Immature natural killer cell (primary cell): Measurements from ENCODE around the gene LGALS7. TPM values are rescaled to one million over a fixed set of nuclear protein-coding genes. Genes with fewer than 3 reads are reported as not detected.

Source experiments
- DNase-seq, 3 donors: peaks; one replicate each; pipeline ENCODE4 v3.0.0; 2022; ENCODE audit warnings: mixed read lengths in 1 of 3
- H3K27ac Mint-ChIP-seq, 6 donors: one replicate each; pipeline ENCODE4 v1.8.0; 2020; ENCODE audit warnings: mixed read lengths in 6 of 6, mild to moderate bottlenecking in 5 of 6, inconsistent platforms in 4 of 6, moderate library complexity in 3 of 6
- H3K27me3 Mint-ChIP-seq, 3 donors: one replicate each; pipeline ENCODE4 v1.8.0; 2020 to 2021; ENCODE audit warnings: low read depth in 3 of 3, mild to moderate bottlenecking in 3 of 3, mixed read lengths in 3 of 3, moderate library complexity in 3 of 3, inconsistent platforms in 1 of 3
- H3K36me3 Mint-ChIP-seq, 3 donors: one replicate each; pipeline ENCODE4 v1.8.0; 2020; ENCODE audit warnings: mixed read lengths in 3 of 3, inconsistent platforms in 2 of 3, mild to moderate bottlenecking in 2 of 3
- H3K4me1 Mint-ChIP-seq, 2 donors: one replicate each; pipeline ENCODE4 v1.8.0; 2020; ENCODE audit warnings: inconsistent platforms in 2 of 2, mild to moderate bottlenecking in 2 of 2, mixed read lengths in 2 of 2, moderate library complexity in 1 of 2
- H3K4me3 Mint-ChIP-seq, 5 donors: one replicate each; pipeline ENCODE4 v1.8.0; 2020; ENCODE audit warnings: mild to moderate bottlenecking in 5 of 5, mixed read lengths in 5 of 5, inconsistent platforms in 3 of 5, moderate library complexity in 3 of 5
- H3K9me3 Mint-ChIP-seq, 6 donors: one replicate each; pipeline ENCODE4 v1.8.0; 2020; ENCODE audit warnings: mild to moderate bottlenecking in 6 of 6, mixed read lengths in 6 of 6, inconsistent platforms in 4 of 6, moderate library complexity in 3 of 6
- polyA plus RNA-seq, 3 donors: library from polyadenylated mRNA; unstranded; fragments of 300-500 nt; fragmentation: Illumina TruSeq; gene quantifications; one replicate each; pipeline ENCODE4 v1.2.3, GENCODE V29; 2021

Gene LGALS7
- polyA plus RNA-seq, 3 donors from 2014 or later = not detected

DNA sequence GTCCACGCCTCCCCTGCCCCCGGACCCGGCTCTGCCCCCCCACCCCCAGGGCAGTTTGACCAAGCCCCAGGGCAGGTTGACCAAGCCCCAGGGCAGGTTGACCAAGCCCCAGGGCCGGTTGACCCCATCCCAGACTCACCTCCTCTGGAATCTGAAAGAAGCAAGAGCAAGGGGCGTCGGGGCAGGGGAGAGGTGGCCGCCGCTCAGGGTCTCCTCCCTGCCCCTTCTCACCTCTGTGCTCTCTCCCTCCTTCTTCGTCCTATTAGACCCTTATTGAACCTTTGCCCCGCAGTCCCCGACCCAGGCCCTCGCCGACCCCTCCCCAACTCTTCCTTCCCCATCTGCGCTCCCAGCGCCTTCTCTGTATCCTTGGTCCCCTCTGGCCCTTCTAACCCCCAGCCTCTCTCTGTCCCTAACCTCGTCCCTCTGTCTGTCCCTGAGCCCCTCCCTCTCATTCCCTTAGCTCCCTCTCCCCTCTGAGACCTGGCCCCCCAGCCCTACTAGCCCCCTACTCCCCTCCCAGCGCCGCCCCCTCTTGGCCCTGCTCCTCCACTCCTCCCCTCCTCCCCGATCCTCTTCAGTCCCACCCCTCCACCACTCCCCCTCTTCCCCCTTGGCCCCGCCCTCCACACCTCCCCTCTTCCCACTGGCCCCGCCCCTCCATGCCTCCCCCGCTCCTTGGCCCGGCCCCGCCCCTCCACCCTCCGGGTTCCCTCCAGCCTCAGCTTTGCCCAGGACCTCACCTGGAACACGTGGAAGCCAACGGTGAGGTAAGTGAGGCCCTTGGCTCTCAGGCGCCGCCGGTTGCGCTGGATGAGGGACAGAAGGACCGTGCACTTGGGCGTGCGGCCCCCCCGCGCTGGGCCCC is 36.7 kb downstream of the LGALS7 start:
- Mint-ChIP-seq H3K4me1 (peaks cover 61 to 66% of the 10 kb centered on the region in 2 donors), H3K4me3 (peak overlapping the region; percentile 58 to 76 (median 65)), H3K27me3 (peaks cover 14 to 29% (median 17%) of the 10 kb centered on the region in 3 donors), H3K9me3 (peaks cover 0 to 2% (median 0%) of the 10 kb centered on the region in 6 donors), H3K36me3 (peaks cover 0 to 5% (median 0%) of the 10 kb centered on the region in 3 donors), H3K27ac (peak overlapping the region in 4 of 6 donors; percentile 65 to 76 (median 68))
- peak; percentile 27 to 51 (median 41) for DNase-seq

GRCh38 chr19:38736036-38736412 is 37.3 kb downstream of the LGALS7 start:
- peaks cover 65 to 70% of the 10 kb centered on the region in 2 donors for H3K4me1 Mint-ChIP-seq
- H3K4me3 Mint-ChIP-seq = peak overlapping the region; percentile 51 to 82 (median 68)
- DNase-seq = peak; percentile 64 to 77 (median 74)
- peaks cover 0 to 6% (median 0%) of the 10 kb centered on the region in 3 donors for H3K36me3 Mint-ChIP-seq
- peaks cover 0 to 2% (median 0%) of the 10 kb centered on the region in 6 donors for H3K9me3 Mint-ChIP-seq
- peak overlapping the region in 3 of 6 donors; percentile 64 to 78 (median 72) for H3K27ac Mint-ChIP-seq
- H3K27me3 Mint-ChIP-seq = peaks cover 14 to 29% (median 17%) of the 10 kb centered on the region in 3 donors

- Mint-ChIP-seq H3K36me3 (peaks cover 3 to 6% (median 4%) of the 10 kb centered on the region in 3 donors), H3K27ac (peak overlapping the region; percentile 86 to 95 (median 94)), H3K4me3 (peak overlapping the region; percentile 82 to 93 (median 88)), H3K27me3 (peaks cover 15 to 33% (median 17%) of the 10 kb centered on the region in 3 donors), H3K4me1 (peaks cover 69 to 71% of the 10 kb centered on the region in 2 donors), H3K9me3 (peaks cover 0 to 2% (median 0%) of the 10 kb centered on the region in 6 donors)
- DNase-seq = peak; percentile 48 to 63 (median 58)
These were observed 38.0 kb downstream of the LGALS7 start for GRCh38 chr19:38735257-38735686.

GRCh38 chr19:38734426-38735256 is 38.7 kb downstream of the LGALS7 start:
- Mint-ChIP-seq H3K27ac (peak overlapping the region; percentile 86 to 95 (median 94)), H3K36me3 (peaks cover 4 to 8% (median 4%) of the 10 kb centered on the region in 3 donors), H3K9me3 (peaks cover 0 to 2% (median 0%) of the 10 kb centered on the region in 6 donors), H3K4me1 (peaks cover 70% of the 10 kb centered on the region in 2 donors), H3K4me3 (peak overlapping the region; percentile 82 to 93 (median 88)), H3K27me3 (peaks cover 15 to 38% (median 20%) of the 10 kb centered on the region in 3 donors)
- DNase-seq = peak; percentile 54 to 62 (median 59)

- Mint-ChIP-seq H3K4me3 (peak overlapping the region; percentile 82 to 93 (median 88)), H3K9me3 (peaks cover 0 to 2% (median 0%) of the 10 kb centered on the region in 6 donors), H3K27me3 (peaks cover 15 to 41% (median 22%) of the 10 kb centered on the region in 3 donors), H3K27ac (peak overlapping the region; percentile 86 to 95 (median 94)), H3K4me1 (peaks cover 67 to 70% of the 10 kb centered on the region in 2 donors), H3K36me3 (peaks cover 4 to 10% (median 4%) of the 10 kb centered on the region in 3 donors)
- DNase-seq = no peak
These were observed 39.2 kb downstream of the LGALS7 start for GRCh38 chr19:38734176-38734425.

DNA sequence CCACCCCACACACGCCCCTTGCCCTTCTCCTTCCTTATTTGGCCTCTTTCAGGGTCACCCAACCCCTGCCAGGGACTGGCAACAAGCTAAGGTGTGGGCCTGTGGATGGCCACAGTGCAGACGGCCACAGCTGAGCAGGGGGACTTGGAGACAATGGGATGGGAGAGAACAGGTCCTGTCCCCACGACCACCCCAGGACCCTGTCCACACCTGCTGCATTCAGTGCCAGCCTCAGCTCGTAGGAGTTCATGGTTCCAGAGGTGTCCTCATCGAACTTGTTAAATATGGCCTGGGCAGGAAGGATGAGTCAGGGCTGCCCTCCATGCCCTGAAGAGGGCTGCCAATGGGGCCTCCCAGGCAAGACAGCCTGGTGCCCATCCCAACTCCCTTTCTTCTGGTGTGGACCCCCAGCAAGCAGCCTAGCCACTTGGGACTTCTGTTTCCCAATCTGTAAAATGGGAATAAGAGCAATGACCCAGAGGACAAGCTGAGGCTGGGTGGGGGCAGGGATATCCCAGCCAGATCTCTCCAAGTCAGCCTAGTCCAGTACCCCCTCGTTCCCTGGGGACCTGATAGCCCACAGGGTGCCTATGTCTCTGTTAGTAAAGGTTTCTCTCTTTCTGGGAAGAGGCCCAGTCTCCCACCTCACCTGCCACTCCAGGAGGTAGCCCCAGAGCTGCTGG is 39.7 kb downstream of the LGALS7 start:
- DNase-seq = peak in 2 of 3 donors; percentile 21 to 35
- H3K27me3 Mint-ChIP-seq = peaks cover 15 to 41% (median 22%) of the 10 kb centered on the region in 3 donors
- peaks cover 0 to 2% (median 0%) of the 10 kb centered on the region in 6 donors for H3K9me3 Mint-ChIP-seq
- H3K36me3 Mint-ChIP-seq = peaks cover 4 to 10% (median 4%) of the 10 kb centered on the region in 3 donors
- peaks cover 62 to 65% of the 10 kb centered on the region in 2 donors for H3K4me1 Mint-ChIP-seq
- H3K27ac Mint-ChIP-seq = peak overlapping the region; percentile 86 to 95 (median 94)
- peak overlapping the region; percentile 82 to 93 (median 88) for H3K4me3 Mint-ChIP-seq

- H3K9me3 Mint-ChIP-seq = peaks cover 0 to 2% (median 0%) of the 10 kb centered on the region in 6 donors
- peaks cover 59 to 61% of the 10 kb centered on the region in 2 donors for H3K4me1 Mint-ChIP-seq
- peak overlapping the region; percentile 82 to 93 (median 88) for H3K4me3 Mint-ChIP-seq
- peaks cover 15 to 43% (median 22%) of the 10 kb centered on the region in 3 donors for H3K27me3 Mint-ChIP-seq
- DNase-seq = no peak
- H3K27ac Mint-ChIP-seq = peak overlapping the region; percentile 86 to 95 (median 94)
- H3K36me3 Mint-ChIP-seq = peaks cover 4 to 10% (median 4%) of the 10 kb centered on the region in 3 donors
These were observed 40.1 kb downstream of the LGALS7 start for GRCh38 chr19:38733241-38733492.

DNA sequence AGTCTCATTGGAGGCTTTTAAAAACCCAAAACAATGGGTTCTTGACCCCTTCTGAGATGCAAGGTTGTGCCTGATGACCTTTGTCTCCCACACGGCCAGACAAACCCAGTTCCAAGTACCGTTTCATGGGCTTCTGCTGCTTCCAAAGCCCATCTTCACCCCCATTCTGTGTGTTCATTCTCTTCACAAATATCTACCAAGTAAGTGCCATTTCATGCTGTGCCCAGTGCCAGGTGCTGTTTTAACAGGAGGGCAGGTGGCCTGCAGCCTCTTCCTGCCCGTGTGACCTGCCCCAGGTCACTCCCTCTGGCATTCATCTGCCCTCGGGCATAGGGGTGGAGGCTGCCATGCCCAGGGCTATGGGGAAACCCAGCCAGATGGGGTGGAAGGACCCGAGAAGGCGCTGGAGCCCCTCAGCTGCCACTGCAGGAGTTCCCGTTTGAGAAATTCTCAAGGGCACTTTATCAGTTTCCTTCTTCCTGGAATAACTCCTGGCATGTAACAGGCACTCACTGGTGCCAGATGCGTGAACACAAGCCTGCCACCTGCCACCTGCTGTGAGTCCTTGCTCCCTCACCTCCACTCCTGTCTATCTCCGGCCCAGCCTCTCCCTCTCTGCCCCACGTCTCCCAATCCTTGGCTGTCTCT is 41.5 kb downstream of the LGALS7 start:
- peak overlapping the region in 4 of 5 donors; percentile 2 to 17 (median 4) for H3K4me3 Mint-ChIP-seq
- H3K4me1 Mint-ChIP-seq = peaks cover 57 to 64% of the 10 kb centered on the region in 2 donors
- H3K36me3 Mint-ChIP-seq = peaks cover 4 to 12% (median 4%) of the 10 kb centered on the region in 3 donors

GRCh38 chr19:38730731-38731589 is 42.4 kb downstream of the LGALS7 start:
- Mint-ChIP-seq H3K9me3 (peaks cover 0 to 2% (median 0%) of the 10 kb centered on the region in 6 donors), H3K27ac (peak overlapping the region; percentile 86 to 95 (median 94)), H3K27me3 (peaks cover 20 to 37% (median 28%) of the 10 kb centered on the region in 3 donors), H3K36me3 (peaks cover 4 to 20% (median 9%) of the 10 kb centered on the region in 3 donors), H3K4me3 (peak overlapping the region in 2 of 5 donors; percentile 2 to 21), H3K4me1 (peaks cover 61 to 69% of the 10 kb centered on the region in 2 donors)
- no peak for DNase-seq

More for the DNA sequence above, 41.5 kb downstream of the LGALS7 start:
- Mint-ChIP-seq H3K27me3 (peaks cover 17 to 40% (median 23%) of the 10 kb centered on the region in 3 donors), H3K9me3 (peaks cover 0 to 2% (median 0%) of the 10 kb centered on the region in 6 donors), H3K27ac (peak overlapping the region; percentile 86 to 95 (median 94))
- no peak for DNase-seq

DNA sequence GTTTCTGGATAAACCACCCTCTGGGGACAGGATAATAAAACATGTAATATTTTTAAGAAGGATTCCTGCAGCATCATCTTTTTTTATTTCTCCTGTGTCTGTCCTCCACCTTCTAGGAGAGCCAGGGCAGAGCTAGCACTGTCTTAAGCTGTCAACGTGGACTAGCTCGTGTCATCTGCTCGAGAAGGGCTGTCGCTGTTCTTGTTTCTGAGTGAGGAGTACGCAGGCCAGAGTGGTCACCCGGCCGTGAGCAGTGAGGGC is 42.9 kb downstream of the LGALS7 start:
- Mint-ChIP-seq H3K4me3 (peak overlapping the region in 1 of 5 donors; percentile 21), H3K27ac (peak overlapping the region; percentile 67 to 85 (median 74)), H3K36me3 (peaks cover 4 to 21% (median 9%) of the 10 kb centered on the region in 3 donors), H3K4me1 (peaks cover 66 to 72% of the 10 kb centered on the region in 2 donors), H3K9me3 (peaks cover 0 to 2% (median 0%) of the 10 kb centered on the region in 6 donors), H3K27me3 (peaks cover 18 to 36% (median 28%) of the 10 kb centered on the region in 3 donors)
- DNase-seq = no peak

DNA sequence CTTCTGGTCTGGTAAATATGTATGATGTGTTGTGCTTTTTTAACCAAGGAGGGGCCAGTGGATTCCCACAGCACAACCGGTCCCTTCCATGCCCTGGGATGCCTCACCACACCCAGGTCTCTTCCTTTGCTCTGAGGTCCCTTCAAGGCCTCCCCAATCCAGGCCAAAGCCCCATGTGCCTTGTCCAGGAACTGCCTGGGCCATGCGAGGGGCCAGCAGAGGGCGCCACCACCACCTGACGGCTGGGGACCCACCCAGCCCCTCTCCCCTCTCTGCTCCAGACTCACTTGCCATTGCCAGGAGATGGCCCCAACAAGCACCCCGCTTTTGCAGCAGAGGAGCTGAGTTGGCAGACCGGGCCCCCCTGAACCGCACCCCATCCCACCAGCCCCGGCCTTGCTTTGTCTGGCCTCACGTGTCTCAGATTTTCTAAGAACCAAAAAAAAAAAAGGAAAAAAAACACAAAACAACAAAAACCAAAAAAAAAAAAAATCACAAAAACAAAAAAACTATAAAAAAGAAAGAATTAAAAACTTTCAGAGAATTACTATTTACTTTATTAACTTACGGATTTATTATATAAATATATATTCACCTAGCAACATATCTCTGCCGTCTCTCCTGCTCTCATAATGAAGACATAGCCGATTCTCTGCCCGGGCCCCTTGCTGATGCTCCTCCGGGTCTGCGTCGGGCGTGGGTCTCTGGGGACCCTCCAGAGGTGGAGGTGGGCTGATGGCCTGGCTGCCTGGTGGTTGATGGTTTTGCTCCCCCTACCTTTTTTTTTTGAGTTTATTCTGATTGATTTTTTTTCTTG is 43.5 kb downstream of the LGALS7 start:
- H3K27ac Mint-ChIP-seq = peak overlapping the region; percentile 80 to 91 (median 86)
- peaks cover 71 to 74% of the 10 kb centered on the region in 2 donors for H3K4me1 Mint-ChIP-seq
- peak overlapping the region; percentile 10 to 66 (median 47) for H3K4me3 Mint-ChIP-seq
- H3K36me3 Mint-ChIP-seq = peaks cover 4 to 21% (median 9%) of the 10 kb centered on the region in 3 donors
- H3K9me3 Mint-ChIP-seq = no peaks in the 10 kb centered on the region
- peaks cover 13 to 31% (median 25%) of the 10 kb centered on the region in 3 donors for H3K27me3 Mint-ChIP-seq
- DNase-seq = peak; percentile 64 to 74 (median 74)
